ENCODE measurements around the gene PARM1. TPM values are rescaled to one million over a fixed set of nuclear protein-coding genes. Genes with fewer than 3 reads are reported as not detected.

Gene PARM1
- total and polyA plus RNA-seq, 2 of the 4 experiments (the other 2 are of a cell fraction): 0.07 to 0.18 TPM

- H3K18ac ChIP-seq (ENCODE audit: low read depth, low read length): no peak overlapping the region
- no peak overlapping the region for H3K4me3 ChIP-seq (ENCODE audit: insufficient read depth, low read depth, low read length)
- no peak overlapping the region for H4K8ac ChIP-seq (ENCODE audit: low read depth in 2 of 2, low read length in 2 of 2)
- no TSS peak for BruUV-seq (replicated peaks)
- H3K36me3 ChIP-seq (ENCODE audit: control insufficient read depth, insufficient read depth, low read length): no peaks in the 10 kb centered on the region
- no peak overlapping the region for H3K9ac ChIP-seq (ENCODE audit: low read depth, low read length)
- no peak overlapping the region for H3K4ac ChIP-seq (ENCODE audit: low read depth, low read length)
- no peak overlapping the region for H3K4me2 ChIP-seq (ENCODE audit: low read depth, low read length)
- H2AK5ac ChIP-seq (ENCODE audit: low read depth, low read length): no peak overlapping the region
- H2AK9ac ChIP-seq (replicated peaks; ENCODE audit: low read depth, low read length, poor library complexity): no peak overlapping the region
- H3K79me1 ChIP-seq (ENCODE audit: low read depth in 1 of 2, low read length in 2 of 2): no peaks in the 10 kb centered on the region
- dilution Hi-C loops (cut with HindIII; ENCODE audit: low sequenced_read_pairs, unreplicated experiment) (no loop called here), intact Hi-C loops (cut with micrococcal nuclease) (no loop called here), in situ Hi-C loops (cut with MboI; ENCODE audit: low sequenced_read_pairs) (no loop called here)
- ChIA-PET CTCF (interaction anchor here (0.5 kb wide), 1 partner anchor 1456 kb away, joined by 4 read pairs; no protein-coding TSS in a partner anchor), POLR2A (ENCODE audit: unreplicated experiment) (no interaction called here)
- no peak overlapping the region for H3K56ac ChIP-seq (ENCODE audit: extremely low read depth, insufficient read depth, low read length)
- no peak overlapping the region for H2BK20ac ChIP-seq (ENCODE audit: low read depth, low read length)
- H3K27ac ChIP-seq (ENCODE audit: insufficient read depth, low read length): no peak overlapping the region
- no CpG with 5 or more reads among the region's 3 CpGs for WGBS, 2 experiments (ENCODE audit: extremely low coverage in 2 of 2, insufficient read length in 1 of 2)
- H2BK15ac ChIP-seq (ENCODE audit: low read depth, low read length): no peak overlapping the region
- H4K5ac ChIP-seq (ENCODE audit: low read depth, low read length): no peak overlapping the region
- no peak overlapping the region for H2AFZ ChIP-seq (replicated peaks; ENCODE audit: low read length, poor library complexity)
- no peaks in the 10 kb centered on the region for H3K27me3 ChIP-seq (ENCODE audit: control insufficient read depth, insufficient read depth, low read length)
- H4K91ac ChIP-seq (ENCODE audit: insufficient read depth, low read depth, low read length): no peak overlapping the region
- no peak overlapping the region for H3K14ac ChIP-seq (replicated peaks; ENCODE audit: low read depth, low read length)
- no peak for DNase-seq
- TF ChIP-seq RFX5 (IDR thresholded peaks at IDR 0.05; ENCODE audit: low read depth, low read length): no peak
- TF ChIP-seq CEBPB (IDR thresholded peaks at IDR 0.05; ENCODE audit: low read depth, low read length): 0 out of 2 replicates have a peak, but pooled peaks have one; percentile 4
- H3K9me1 ChIP-seq (ENCODE audit: insufficient read depth, low read length): no peaks in the 10 kb centered on the region
- no peak overlapping the region for H3K23ac ChIP-seq (ENCODE audit: low read depth, low read length)
- H2BK5ac ChIP-seq (ENCODE audit: low read depth, low read length, poor library complexity, severe bottlenecking): no peak overlapping the region
- H4K20me1 ChIP-seq (ENCODE audit: insufficient read depth, low read length): no peaks in the 10 kb centered on the region
- H3K9me3 ChIP-seq (ENCODE audit: control insufficient read depth, insufficient read depth, low read length): no peaks in the 10 kb centered on the region
- no peak overlapping the region for H2BK120ac ChIP-seq (ENCODE audit: low read depth, low read length)
- no peak for ATAC-seq (ENCODE audit: low read depth)
- no peaks in the 10 kb centered on the region for H3K4me1 ChIP-seq (ENCODE audit: control insufficient read depth, insufficient read depth, low read length)
Measured at GRCh38 chr4:74967324-74967723, 34.4 kb downstream of the PARM1 start.
